ENCODE results near the gene RNF112. TPM values are rescaled to one million over a fixed set of nuclear protein-coding genes. Genes with fewer than 3 reads are reported as not detected.

RNF112 gene
- total and polyA plus RNA-seq, 2 of the 8 experiments (the other 6 are each of a cell fraction or from before 2014, with no cell fraction given): 1.1 to 2.2 TPM

DNA sequence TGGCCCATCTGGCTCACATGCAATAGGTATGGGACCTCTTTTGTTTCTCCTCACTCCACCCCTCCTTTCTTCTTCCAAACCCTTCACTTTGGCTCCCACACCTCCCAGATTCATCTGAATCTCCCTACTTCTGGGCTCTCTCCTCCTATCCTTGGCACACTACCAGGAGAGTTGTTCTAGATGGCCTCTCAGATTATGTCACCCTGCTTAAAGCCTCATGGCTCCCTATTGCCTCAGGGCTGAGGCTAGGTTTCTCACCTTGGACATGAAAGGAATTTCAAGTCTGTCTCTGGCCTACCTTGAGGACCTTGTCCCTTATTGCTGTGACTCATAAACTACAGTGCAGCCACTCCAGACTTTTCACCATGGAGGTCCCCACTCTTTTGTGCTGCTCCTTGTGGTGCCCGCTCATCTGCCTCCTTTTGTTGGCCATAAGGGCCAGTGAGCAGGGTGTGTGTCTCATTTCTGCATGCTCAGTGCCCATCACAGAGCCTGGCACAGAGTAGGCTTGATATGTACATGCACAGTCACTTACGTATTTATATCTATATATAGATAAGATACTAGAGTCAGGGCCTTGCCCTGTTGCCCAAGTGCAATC is 23.0 kb upstream of the RNF112 start:
- no peak for DNase-seq (ENCODE audit: low read depth in 1 of 2, low spot score in 2 of 2)
- no peaks in the 10 kb centered on the region; a peak in 1 of 4 replicates for H3K79me2 ChIP-seq (ENCODE audit: control insufficient read depth in 1 of 2, insufficient read depth in 2 of 2, low read length in 2 of 2)
- peak overlapping the region; percentile 25 for H2BK120ac ChIP-seq (replicated peaks; ENCODE audit: low read depth, low read length)
- H3K23me2 ChIP-seq (ENCODE audit: low read depth, low read length): peaks cover 3% of the 10 kb centered on the region; the same call in 1 of the 2 replicates
- TF ChIP-seq FOSL1 (IDR thresholded peaks at IDR 0.05; ENCODE audit: insufficient read depth, low read depth, low read length): no peak
- 0 out of 2 replicates have a peak overlapping the region, but pooled peaks have one; percentile 30 for H3K27ac ChIP-seq (ENCODE audit: low read depth, low read length)
- H3K4me3 ChIP-seq (ENCODE audit: extremely low read depth in 1 of 4, insufficient read depth in 2 of 4, low read depth in 3 of 4, low read length in 4 of 4): peak overlapping the region in 1 of 4 experiments; percentile 49; a peak in 1 of 8 replicates
- peaks cover 8 to 22% (median 15%) of the 10 kb centered on the region in 4 experiments for H3K4me1 ChIP-seq (replicated peaks in 1 of 4; ENCODE audit: control insufficient read depth in 3 of 4, insufficient read depth in 4 of 4, low read length in 3 of 4)
- peak overlapping the region; percentile 77 for H4K91ac ChIP-seq (replicated peaks; ENCODE audit: insufficient read length, low read length)
- peak overlapping the region; percentile 96; the same call in 1 of the 2 replicates for H2BK15ac ChIP-seq (ENCODE audit: low read length)
- H4K20me1 ChIP-seq (replicated peaks in 1 of 2; ENCODE audit: control insufficient read depth in 1 of 2, insufficient read depth in 2 of 2, low read length in 2 of 2): peaks cover 3 to 11% of the 10 kb centered on the region in 2 experiments
- H3K9me3 ChIP-seq (ENCODE audit: insufficient read depth in 2 of 2, low read depth in 1 of 2, low read length in 1 of 2): no peaks in the 10 kb centered on the region
- no peak overlapping the region for H4K8ac ChIP-seq (ENCODE audit: extremely low read depth, insufficient read depth, low read length)
- H3K36me3 ChIP-seq (ENCODE audit: control insufficient read depth in 2 of 4, insufficient read depth in 4 of 4, low read length in 3 of 4): peaks cover 10 to 26% (median 13%) of the 10 kb centered on the region in 4 experiments
- H3K27me3 ChIP-seq (replicated peaks in 1 of 4; ENCODE audit: control insufficient read depth in 3 of 4, extremely low read depth in 1 of 4, insufficient read depth in 3 of 4, low read length in 3 of 4): no peaks in the 10 kb centered on the region
- no peak overlapping the region for H3K14ac ChIP-seq (ENCODE audit: insufficient read length)
- peak overlapping the region; percentile 46 to 53; a peak in 3 of 4 replicates for H3K4me2 ChIP-seq (ENCODE audit: insufficient read depth in 1 of 2, low read depth in 2 of 2, low read length in 2 of 2)
- no peak overlapping the region; the same call in 1 of the 2 replicates for H2AK5ac ChIP-seq (ENCODE audit: low read depth, low read length)
- H2BK20ac ChIP-seq (ENCODE audit: low read length): peak overlapping the region; percentile 93; the same call in 1 of the 2 replicates
- no peak overlapping the region for H3K9ac ChIP-seq (replicated peaks in 1 of 4; ENCODE audit: extremely low read depth in 1 of 4, low read depth in 3 of 4, low read length in 3 of 4)
- peak overlapping the region; percentile 94 for H2BK12ac ChIP-seq (ENCODE audit: low read depth, low read length)
- no peak overlapping the region for H2AFZ ChIP-seq (ENCODE audit: low read length)
- WGBS, 2 experiments (ENCODE audit: extremely low coverage in 1 of 2, insufficient coverage in 1 of 2, insufficient read length in 1 of 2, insufficient replicate concordance in 2 of 2, low coverage in 1 of 2, low lambda C conversion rate in 2 of 2, missing lambda C conversion rate in 1 of 2): 84% methylated on average over 2 of the region's 2 CpGs; no CpG with 5 or more reads in 1 of the 2 experiments
- H2BK5ac ChIP-seq (ENCODE audit: low read depth, low read length): peak overlapping the region; percentile 66; the same call in 1 of the 2 replicates
- no peak overlapping the region for H3K56ac ChIP-seq (replicated peaks; ENCODE audit: insufficient read length, low read depth, low read length)
- H3K18ac ChIP-seq (ENCODE audit: extremely low read depth, low read length): peak overlapping the region; percentile 75
- peaks cover under 1% of the 10 kb centered on the region for H3K79me1 ChIP-seq (ENCODE audit: low read depth, low read length)
- H3K23ac ChIP-seq (ENCODE audit: insufficient read length): no peak overlapping the region
- peak overlapping the region; percentile 51 for H3K4ac ChIP-seq (replicated peaks; ENCODE audit: insufficient read length, low read depth, low read length)
- peak overlapping the region; percentile 32 for H4K5ac ChIP-seq (ENCODE audit: insufficient read length, low read depth, low read length)
- ChIA-PET POLR2A (ENCODE audit: partially characterized antibody) (interaction anchor here (0.9 to 2.7 kb wide), 6 partner anchors 9 to 283 kb away, joined by 3 to 23 read pairs (median 8); partner anchors contain the start of gene MAPK7), CTCF (ENCODE audit: partially characterized antibody) (interaction anchor here (0.5 to 1.6 kb wide), 7 partner anchors 9 to 357 kb away, joined by 3 to 7 read pairs (median 5); no protein-coding TSS in a partner anchor)
- peak; percentile 13 for FAIRE-seq

Measured in H1 (cell line).